D721Med (cell line): Measurements from ENCODE around the gene STARD9.
A peak's percentile ranks its signal among the peaks of the same experiment; 100 is the strongest.

Experiments
- DNase-seq: peaks from one replicate; pipeline ENCODE4 v3.0.0; 2011; ENCODE audit warnings: low spot score; ENCODE audit not compliant: insufficient read length
- FAIRE-seq: peaks from 2 replicates; lab custom pipeline; 2011; peaks lifted over from hg19 to GRCh38; lab: Jason Lieb, UNC
- CTCF ChIP-seq: IDR thresholded peaks from 2 replicates; pipeline ENCODE4 v1.5.1; 2012; ENCODE audit warnings: mild to moderate bottlenecking, control low read depth; ENCODE audit not compliant: insufficient read depth; ENCODE audit errors: missing control alignments

Gene STARD9

GRCh38 chr15:42575188-42576039 is at the start of gene STARD9:
Gene STARD9 (plus strand): TSS chr15:42575606. CDS start chr15:42575716, 110 bp downstream.
- TF ChIP-seq CTCF, result no peak
- peak; percentile 82 for DNase-seq
- FAIRE-seq, result no peak

- FAIRE-seq (no peak), DNase-seq (no peak)
- no peak for TF ChIP-seq CTCF
Measured at GRCh38 chr15:42528970-42529369, 46.4 kb upstream of the STARD9 start.

GRCh38 chr15:42533246-42533645 is 42.2 kb upstream of the STARD9 start:
- no peak for TF ChIP-seq CTCF
- no peak for FAIRE-seq
- no peak for DNase-seq

- no peak for FAIRE-seq
Measured at GRCh38 chr15:42544853-42545629, 30.4 kb upstream of the STARD9 start.

GRCh38 chr15:42547918-42548248 is 27.5 kb upstream of the STARD9 start:
- no peak for TF ChIP-seq CTCF
- FAIRE-seq (no peak), DNase-seq (no peak)

More at GRCh38 chr15:42544853-42545629, 30.4 kb upstream of the STARD9 start:
- no peak for DNase-seq
- TF ChIP-seq CTCF, result no peak

GRCh38 chr15:42548249-42549031 is 27.0 kb upstream of the STARD9 start, which contains the start of the genes HAUS2 and LRRC57:
Gene HAUS2 (plus strand): TSS chr15:42548838. CDS start chr15:42548873, 35 bp downstream.
Gene LRRC57 (minus strand): TSS chr15:42548793. CDS start chr15:42548434, 359 bp downstream.
- DNase-seq (peak; percentile 93), FAIRE-seq (no peak)

More at GRCh38 chr15:42548249-42549031, 27.0 kb upstream of the STARD9 start, which contains the start of the genes HAUS2 and LRRC57:
- TF ChIP-seq CTCF, result no peak
